ENCODE results near the gene JCHAIN. TPM values are rescaled to one million over a fixed set of nuclear protein-coding genes. Genes with fewer than 3 reads are reported as not detected.
"Not testable (repeated sequence)": the region's sequence is repeated elsewhere in the genome, so short reads cannot be mapped to it uniquely, and the experiment has no call there.

Gene JCHAIN
- total RNA-seq, 2 experiments from 2014 or later = not detected

GRCh38 chr4:70660106-70660505 is 6.2 kb downstream of the JCHAIN start:
- intact Hi-C loops (cut with micrococcal nuclease) = no loop called here
- no peak overlapping the region for H3K27ac Mint-ChIP-seq
- POLR2A ChIA-PET = interaction anchor here (1.0 kb wide), 1 partner anchor 29 kb away, joined by 4 read pairs; the partner anchor contains the start of gene UTP3
- TF ChIP-seq CTCF (IDR thresholded peaks at IDR 0.05) = no peak
- H3K27me3 Mint-ChIP-seq = no peaks in the 10 kb centered on the region
- DNase-seq = no peak
- CTCF ChIA-PET = interaction anchor here (2.0 kb wide), 1 partner anchor 8 kb away, joined by 6 read pairs; no protein-coding TSS in a partner anchor
- H3K9me3 Mint-ChIP-seq = no peaks in the 10 kb centered on the region
- H3K4me3 Mint-ChIP-seq = no peak overlapping the region
- H3K36me3 Mint-ChIP-seq (ENCODE audit: low read depth) = no peaks in the 10 kb centered on the region
- peaks cover 3% of the 10 kb centered on the region for H3K4me1 Mint-ChIP-seq (ENCODE audit: low read depth)
- ATAC-seq = no peak

GRCh38 chr4:70658418-70658817 is 7.9 kb downstream of the JCHAIN start:
- no peak for DNase-seq
- Mint-ChIP-seq H3K27ac (no peak overlapping the region), H3K27me3 (no peaks in the 10 kb centered on the region), H3K36me3 (ENCODE audit: low read depth) (no peaks in the 10 kb centered on the region), H3K9me3 (no peaks in the 10 kb centered on the region), H3K4me1 (ENCODE audit: low read depth) (peaks cover 3% of the 10 kb centered on the region), H3K4me3 (no peak overlapping the region)
- POLR2A ChIA-PET = no interaction called here
- intact Hi-C loops (cut with micrococcal nuclease) = no loop called here
- CTCF ChIA-PET = interaction anchor here (1.1 kb wide), 1 partner anchor 26 kb away, joined by 3 read pairs; no protein-coding TSS in a partner anchor
- TF ChIP-seq CTCF (IDR thresholded peaks at IDR 0.05) = no peak
- ATAC-seq = no peak

- DNase-seq (no peak), ATAC-seq (no peak)
- intact Hi-C loops (cut with micrococcal nuclease) = no loop called here
- Mint-ChIP-seq H3K4me1 (ENCODE audit: low read depth) (peaks cover 3% of the 10 kb centered on the region), H3K36me3 (ENCODE audit: low read depth) (no peaks in the 10 kb centered on the region), H3K27ac (no peak overlapping the region), H3K27me3 (no peaks in the 10 kb centered on the region), H3K4me3 (no peak overlapping the region), H3K9me3 (no peaks in the 10 kb centered on the region)
- no peak for TF ChIP-seq CTCF (IDR thresholded peaks at IDR 0.05)
- POLR2A ChIA-PET = no interaction called here
- CTCF ChIA-PET = interaction anchor here (1.1 kb wide), 1 partner anchor 28 kb away, joined by 3 read pairs; no protein-coding TSS in a partner anchor
Measured at GRCh38 chr4:70657326-70657725, 9.0 kb downstream of the JCHAIN start.

- intact Hi-C loops (cut with micrococcal nuclease) = loop anchor here (5.0 kb wide), 1 partner anchor 33 kb away; the partner anchor contains the start of gene UTP3
- no peak overlapping the region for H3K27ac Mint-ChIP-seq
- ChIA-PET CTCF (no interaction called here), POLR2A (no interaction called here)
- TF ChIP-seq CTCF (IDR thresholded peaks at IDR 0.05) = no peak
- ATAC-seq (no peak), DNase-seq (no peak)
- no peaks in the 10 kb centered on the region for H3K9me3 Mint-ChIP-seq
- no peaks in the 10 kb centered on the region for H3K36me3 Mint-ChIP-seq (ENCODE audit: low read depth)
- H3K4me1 Mint-ChIP-seq (ENCODE audit: low read depth) = peaks cover 4% of the 10 kb centered on the region
- H3K4me3 Mint-ChIP-seq = no peak overlapping the region
- H3K27me3 Mint-ChIP-seq = no peaks in the 10 kb centered on the region
Measured at GRCh38 chr4:70654605-70655011, 11.7 kb downstream of the JCHAIN start.

- ATAC-seq = peak; percentile 65
- CTCF ChIA-PET = interaction anchor here (0.6 to 1.8 kb wide), 32 partner anchors 8 to 462 kb away, joined by 3 to 14 read pairs (median 4); partner anchors contain the start of genes ENAM and UTP3
- DNase-seq = no peak
- H3K9me3 Mint-ChIP-seq = no peaks in the 10 kb centered on the region
- peak; percentile 62 for TF ChIP-seq CTCF (IDR thresholded peaks at IDR 0.05)
- H3K27ac Mint-ChIP-seq = no peak overlapping the region
- no peaks in the 10 kb centered on the region for H3K36me3 Mint-ChIP-seq (ENCODE audit: low read depth)
- H3K4me1 Mint-ChIP-seq (ENCODE audit: low read depth) = peaks cover 4% of the 10 kb centered on the region
- H3K27me3 Mint-ChIP-seq = no peaks in the 10 kb centered on the region
- intact Hi-C loops (cut with micrococcal nuclease) = loop anchor here (5.0 kb wide), 1 partner anchor 35 kb away; the partner anchor contains the start of gene UTP3
- POLR2A ChIA-PET = interaction anchor here (0.6 kb wide), 1 partner anchor 25 kb away, joined by 3 read pairs; no protein-coding TSS in a partner anchor
- H3K4me3 Mint-ChIP-seq = no peak overlapping the region
Measured at GRCh38 chr4:70651864-70652506, 14.3 kb downstream of the JCHAIN start.

GRCh38 chr4:70650741-70651140 is 15.6 kb downstream of the JCHAIN start:
- POLR2A ChIA-PET; ATAC-seq; DNase-seq; H3K27me3 Mint-ChIP-seq; H3K4me3 Mint-ChIP-seq; H3K4me1 Mint-ChIP-seq (ENCODE audit: low read depth); H3K27ac Mint-ChIP-seq; H3K36me3 Mint-ChIP-seq (ENCODE audit: low read depth); H3K9me3 Mint-ChIP-seq: not testable (repeated sequence)
- CTCF ChIA-PET = interaction anchor here (1.1 kb wide), 2 partner anchors 17 to 354 kb away, joined by 3 read pairs; no protein-coding TSS in a partner anchor
- intact Hi-C loops (cut with micrococcal nuclease) = loop anchor here (5.0 kb wide), 1 partner anchor 37 kb away; the partner anchor contains the start of gene UTP3
